IMR-90 (cell line): ENCODE measurements around the gene STUM. TPM values are rescaled to one million over a fixed set of nuclear protein-coding genes. Genes with fewer than 3 reads are reported as not detected.

ENCODE experiments used
- ATAC-seq: fragments of 200-7000 bp; cut with Tn5 transposase; 2 replicates; pipeline ENCODE4 v1.9.1; 2020; ENCODE audit warnings: low read depth, mild to moderate bottlenecking, moderate library complexity
- BruUV-seq: library from RNA; stranded (reverse); fragments of 400-500 nt; replicated peaks from 2 replicates; lab custom pipeline; 2021; lab: Mats Ljungman, UMichigan
- CTCF ChIA-PET: fragments of 300-600 bp; formaldehyde crosslinking; extraction: SDS; loops from one replicate; lab custom pipeline; 2021; ENCODE audit warnings: antibody characterized with exemption; lab: Yijun Ruan, JAX
- POLR2A ChIA-PET: fragments of 300-600 bp; sonication (Branson Sonifier 250); formaldehyde crosslinking; loops from one replicate; lab custom pipeline; 2022; ENCODE audit warnings: antibody characterized with exemption; ENCODE audit not compliant: unreplicated experiment; lab: Charles Lee
- DNase-seq: peaks from one replicate; pipeline ENCODE4 v3.0.0; 2013
- H2AFZ ChIP-seq: replicated peaks from 2 replicates; pipeline ENCODE3; 2013; ENCODE audit warnings: low read length, mild to moderate bottlenecking; ENCODE audit not compliant: poor library complexity
- H2AK5ac ChIP-seq: 2 replicates; pipeline ENCODE4 v1.6.1; 2013; ENCODE audit warnings: low read depth, low read length, inconsistent platforms
- H2AK9ac ChIP-seq: replicated peaks from 2 replicates; pipeline ENCODE3; 2013; ENCODE audit warnings: mild to moderate bottlenecking, low read depth, low read length, moderate library complexity; ENCODE audit not compliant: poor library complexity
- H2BK120ac ChIP-seq: 2 replicates; pipeline ENCODE4 v1.6.1; 2013; ENCODE audit warnings: low read depth, low read length, inconsistent platforms
- H2BK15ac ChIP-seq: 3 replicates; pipeline ENCODE4 v1.6.1; 2013; ENCODE audit warnings: low read depth, low read length, inconsistent platforms
- H2BK20ac ChIP-seq: 2 replicates; pipeline ENCODE4 v1.6.1; 2013; ENCODE audit warnings: low read depth, mild to moderate bottlenecking, inconsistent platforms, low read length, moderate library complexity
- H2BK5ac ChIP-seq: 2 replicates; pipeline ENCODE4 v1.6.1; 2013; ENCODE audit warnings: mild to moderate bottlenecking, low read depth, low read length, inconsistent platforms; ENCODE audit not compliant: poor library complexity, severe bottlenecking
- H3K14ac ChIP-seq: replicated peaks from 2 replicates; pipeline ENCODE4 v1.6.1; 2013; ENCODE audit warnings: low read depth, low read length, inconsistent platforms
- H3K18ac ChIP-seq: 2 replicates; pipeline ENCODE4 v1.6.1; 2013; ENCODE audit warnings: low read depth, low read length, control low read depth
- H3K23ac ChIP-seq: 2 replicates; pipeline ENCODE4 v1.6.1; 2013; ENCODE audit warnings: low read depth, low read length, inconsistent platforms
- H3K27ac ChIP-seq: 2 replicates; pipeline ENCODE4 v1.5.1; 2013; ENCODE audit warnings: mild to moderate bottlenecking, control low read depth, low read length; ENCODE audit not compliant: insufficient read depth
- H3K27me3 ChIP-seq: 2 replicates; pipeline ENCODE4 v1.6.1; 2013; ENCODE audit warnings: low read length; ENCODE audit not compliant: control insufficient read depth, insufficient read depth
- H3K36me3 ChIP-seq: 2 replicates; pipeline ENCODE4 v1.6.1; 2013; ENCODE audit warnings: low read length, mixed read lengths; ENCODE audit not compliant: control insufficient read depth, insufficient read depth
- H3K4ac ChIP-seq: 2 replicates; pipeline ENCODE4 v1.6.1; 2013; ENCODE audit warnings: low read depth, low read length, inconsistent platforms
- H3K4me1 ChIP-seq: 2 replicates; pipeline ENCODE4 v1.6.1; 2013; ENCODE audit warnings: low read length, mixed read lengths; ENCODE audit not compliant: control insufficient read depth, insufficient read depth
- H3K4me2 ChIP-seq: 2 replicates; pipeline ENCODE4 v1.6.1; 2013; ENCODE audit warnings: low read depth, mild to moderate bottlenecking, control low read depth, low read length, moderate library complexity
- H3K4me3 ChIP-seq: 2 replicates; pipeline ENCODE4 v1.5.1; 2013; ENCODE audit warnings: low read depth, mild to moderate bottlenecking, control low read depth, low read length, moderate library complexity; ENCODE audit not compliant: insufficient read depth
- H3K56ac ChIP-seq: 2 replicates; pipeline ENCODE4 v1.6.1; 2013; ENCODE audit warnings: low read length, inconsistent platforms; ENCODE audit not compliant: insufficient read depth; ENCODE audit errors: extremely low read depth
- H3K79me1 ChIP-seq, 2 experiments: 2 replicates each; pipeline ENCODE4 v1.6.1; 2013; ENCODE audit warnings: low read length in 2 of 2, inconsistent platforms in 1 of 2, low read depth in 1 of 2
- H3K9ac ChIP-seq: 2 replicates; pipeline ENCODE4 v1.6.1; 2013; ENCODE audit warnings: low read depth, low read length, control low read depth
- H3K9me1 ChIP-seq: 2 replicates; pipeline ENCODE4 v1.6.1; 2013; ENCODE audit warnings: low read length, inconsistent platforms; ENCODE audit not compliant: insufficient read depth
- H3K9me3 ChIP-seq: 2 replicates; pipeline ENCODE4 v1.6.1; 2013; ENCODE audit warnings: low read length; ENCODE audit not compliant: control insufficient read depth, insufficient read depth
- H4K20me1 ChIP-seq: 2 replicates; pipeline ENCODE4 v1.6.1; 2013; ENCODE audit warnings: low read length, inconsistent platforms; ENCODE audit not compliant: insufficient read depth
- H4K5ac ChIP-seq: 2 replicates; pipeline ENCODE4 v1.6.1; 2013; ENCODE audit warnings: mild to moderate bottlenecking, low read depth, low read length, control low read depth
- H4K8ac ChIP-seq, 2 experiments: 2 replicates each; pipeline ENCODE4 v1.6.1; 2013; ENCODE audit warnings: low read depth in 2 of 2, low read length in 2 of 2, control low read depth in 1 of 2, inconsistent platforms in 1 of 2
- H4K91ac ChIP-seq: 2 replicates; pipeline ENCODE4 v1.6.1; 2013; ENCODE audit warnings: low read depth, low read length, inconsistent platforms; ENCODE audit not compliant: insufficient read depth
- CHD1 ChIP-seq: IDR thresholded peaks from 2 replicates; pipeline ENCODE4 v1.6.1; 2012; ENCODE audit warnings: low read depth, low read length, improper control_type of control experiment
- ELK1 ChIP-seq: fragments of 150-350 bp; IDR thresholded peaks from 2 replicates; pipeline ENCODE4 v1.6.1; 2016; ENCODE audit warnings: low read depth, mild to moderate bottlenecking, low read length, moderate library complexity, borderline replicate concordance
- NFE2L2 ChIP-seq: fragments of 150-350 bp; IDR thresholded peaks from 2 replicates; pipeline ENCODE4 v1.6.1; 2016; ENCODE audit warnings: low read depth, mild to moderate bottlenecking, low read length
- WGBS, 2 experiments: methylation state at CpG; one replicate each; pipeline versions ENCODE4 v1.1.5 to v1.1.7; 2013; ENCODE audit warnings: missing lambda C conversion rate in 2 of 2; ENCODE audit not compliant: insufficient read length in 1 of 2; ENCODE audit errors: extremely low coverage in 2 of 2; 5-methylcytosine and 5-hydroxymethylcytosine counted together
- dilution Hi-C: fragments of 300-500 bp; cut with HindIII; formaldehyde crosslinking; loops from one replicate; pipeline ENCODE4 v1.14.3; 2018; ENCODE audit warnings: low sequenced_read_pairs; ENCODE audit not compliant: unreplicated experiment
- in situ Hi-C: fragments of 300-500 bp; cut with MboI; formaldehyde crosslinking; loops from 3 replicates; pipeline ENCODE4 v1.14.3; 2019; ENCODE audit warnings: low sequenced_read_pairs, inconsistent platforms, mixed read lengths
- intact Hi-C: fragments of 100-400 bp; cut with micrococcal nuclease; formaldehyde crosslinking; loops from 2 replicates; pipeline ENCODE4 v1.10.0; 2022
- polyA plus RNA-seq, 3 experiments: library from polyadenylated mRNA; depleted of rRNA; stranded (reverse); fragments of >200 nt; gene quantifications; 2 replicates each; pipeline ENCODE4 v1.2.3, GENCODE V29; 2012; ENCODE audit warnings: low replicate concordance in 1 of 3
- total RNA-seq: library from RNA; depleted of rRNA; stranded (reverse); fragments of >200 nt; gene quantifications from 2 replicates; pipeline ENCODE4 v1.2.3, GENCODE V29; 2012

STUM gene
- total and polyA plus RNA-seq, 2 of the 4 experiments (the other 2 are of a cell fraction), result not detected

GRCh38 chr1:226606311-226607267 is 58.0 kb downstream of the STUM start:
- BruUV-seq, result no TSS peak
- ATAC-seq, result peak; percentile 38

More at GRCh38 chr1:226606311-226607267, 58.0 kb downstream of the STUM start:
- Histone ChIP-seq H2BK15ac (no peak overlapping the region), H3K79me1 (no peaks in the 10 kb centered on the region), H3K56ac (no peak overlapping the region), H2BK5ac (no peak overlapping the region), H3K4ac (no peak overlapping the region), H4K20me1 (no peaks in the 10 kb centered on the region), H3K9me1 (no peaks in the 10 kb centered on the region), H4K5ac (no peak overlapping the region), H2BK20ac (no peak overlapping the region), H2AK5ac (no peak overlapping the region), H2AK9ac (no peak overlapping the region), H2BK120ac (no peak overlapping the region), H2AFZ (no peak overlapping the region), H3K23ac (no peak overlapping the region), H3K36me3 (no peaks in the 10 kb centered on the region), H3K27ac (no peak overlapping the region), H3K27me3 (peaks cover 18% of the 10 kb centered on the region), H4K91ac (no peak overlapping the region), H3K14ac (no peak overlapping the region), H3K4me2 (no peak overlapping the region), H4K8ac (no peak overlapping the region), H3K9ac (no peak overlapping the region), H3K9me3 (no peaks in the 10 kb centered on the region), H3K4me3 (no peak overlapping the region), H3K18ac (no peak overlapping the region), H3K4me1 (peaks cover 4% of the 10 kb centered on the region; the same call in 1 of the 2 replicates)
- no peak for TF ChIP-seq ELK1
- no peak for TF ChIP-seq CHD1
- TF ChIP-seq NFE2L2, result no peak
- ChIA-PET CTCF (no interaction called here), POLR2A (no interaction called here)
- intact Hi-C loops (loop anchor here (1.0 kb wide), 1 partner anchor 59 kb away; no protein-coding TSS in a partner anchor), in situ Hi-C loops (no loop called here), dilution Hi-C loops (no loop called here)
- no peak for DNase-seq
- WGBS, 2 experiments, result 80% methylated on average over 1 of the region's 11 CpGs; no CpG with 5 or more reads in 1 of the 2 experiments
